ENCODE data around the gene CCDC157. TPM values are rescaled to one million over a fixed set of nuclear protein-coding genes. Genes with fewer than 3 reads are reported as not detected.

Gene CCDC157
- total and polyA plus RNA-seq, 4 donors = 0.53 to 1.4 (median 0.98) TPM

GRCh38 chr22:30370641-30371230 lies 13.9 kb downstream of the CCDC157 start:
- DNase-seq (ENCODE audit: low spot score) = no peak
- no peak overlapping the region for H3K27ac ChIP-seq (ENCODE audit: low read depth in 1 of 2, low read length in 2 of 2)
- no peaks in the 10 kb centered on the region for H3K36me3 ChIP-seq (ENCODE audit: control insufficient read depth in 4 of 4, insufficient read depth in 3 of 4, low read depth in 1 of 4, low read length in 3 of 4)
- no peak overlapping the region for H3K9ac ChIP-seq (ENCODE audit: low read depth in 1 of 2, low read length in 2 of 2)
- no peak overlapping the region for H3K4me3 ChIP-seq (ENCODE audit: low read depth in 1 of 3, low read length in 3 of 3)
- TF ChIP-seq YY1 (IDR thresholded peaks at IDR 0.05) (no peak), CTCF (IDR thresholded peaks at IDR 0.05; ENCODE audit: low read depth, low read length, missing input control) (no peak), SP1 (IDR thresholded peaks at IDR 0.05) (no peak), RXRA (IDR thresholded peaks at IDR 0.05) (no peak), ZBTB33 (IDR thresholded peaks at IDR 0.05) (no peak), ATF3 (IDR thresholded peaks at IDR 0.05) (no peak), EGR1 (IDR thresholded peaks at IDR 0.05; ENCODE audit: low read depth in 2 of 2) (no peak), REST (IDR thresholded peaks at IDR 0.05) (no peak), TAF1 (conservative IDR thresholded peaks at IDR 0.05) (no peak), FOXA1 (IDR thresholded peaks at IDR 0.05) (no peak), JUND (IDR thresholded peaks at IDR 0.05) (no peak), RAD21 (IDR thresholded peaks at IDR 0.05) (no peak), GABPA (IDR thresholded peaks at IDR 0.05 in 1 of 2, conservative IDR thresholded peaks at IDR 0.05 in 1 of 2) (no peak)
- H3K27me3 ChIP-seq (ENCODE audit: control insufficient read depth in 4 of 4, insufficient read depth in 4 of 4, low read length in 3 of 4) = no peaks in the 10 kb centered on the region
- 95% methylated on average over 19 of the region's 19 CpGs for WGBS
- H3K9me3 ChIP-seq (ENCODE audit: control insufficient read depth in 4 of 4, low read length in 3 of 4) = no peaks in the 10 kb centered on the region
- no peaks in the 10 kb centered on the region for H3K4me1 ChIP-seq (ENCODE audit: control insufficient read depth in 4 of 4, insufficient read depth in 4 of 4, low read length in 3 of 4)

GRCh38 chr22:30371321-30371720 lies 14.5 kb downstream of the CCDC157 start:
- 95% methylated on average over 9 of the region's 9 CpGs for WGBS
- Histone ChIP-seq H3K9me3 (ENCODE audit: control insufficient read depth in 4 of 4, low read length in 3 of 4) (no peaks in the 10 kb centered on the region), H3K36me3 (ENCODE audit: control insufficient read depth in 4 of 4, insufficient read depth in 3 of 4, low read depth in 1 of 4, low read length in 3 of 4) (no peaks in the 10 kb centered on the region), H3K27ac (ENCODE audit: low read depth in 1 of 2, low read length in 2 of 2) (no peak overlapping the region), H3K9ac (ENCODE audit: low read depth in 1 of 2, low read length in 2 of 2) (no peak overlapping the region), H3K27me3 (ENCODE audit: control insufficient read depth in 4 of 4, insufficient read depth in 4 of 4, low read length in 3 of 4) (no peaks in the 10 kb centered on the region), H3K4me3 (ENCODE audit: low read depth in 1 of 3, low read length in 3 of 3) (no peak overlapping the region), H3K4me1 (ENCODE audit: control insufficient read depth in 4 of 4, insufficient read depth in 4 of 4, low read length in 3 of 4) (no peaks in the 10 kb centered on the region)
- TF ChIP-seq RAD21 (IDR thresholded peaks at IDR 0.05) (no peak), FOXA2 (IDR thresholded peaks at IDR 0.05) (no peak), ATF3 (IDR thresholded peaks at IDR 0.05) (no peak), EGR1 (IDR thresholded peaks at IDR 0.05; ENCODE audit: low read depth in 2 of 2) (no peak), YY1 (IDR thresholded peaks at IDR 0.05) (no peak), HNF4A (conservative IDR thresholded peaks at IDR 0.05) (no peak), CTCF (IDR thresholded peaks at IDR 0.05; ENCODE audit: low read depth, low read length, missing input control) (no peak), MAX (IDR thresholded peaks at IDR 0.05) (no peak), NR2F2 (IDR thresholded peaks at IDR 0.05) (no peak), JUND (IDR thresholded peaks at IDR 0.05) (no peak), HNF4G (IDR thresholded peaks at IDR 0.05) (no peak), RXRA (IDR thresholded peaks at IDR 0.05) (no peak)
- DNase-seq (ENCODE audit: low spot score) = no peak

Measured in liver (tissue), 9 donors.